ENCODE data around the gene ATXN7L3.

GRCh38 chr17:44178133-44178532, 21.6 kb downstream of the ATXN7L3 start:
- TF ChIP-seq PKNOX1 (IDR thresholded peaks at IDR 0.05), result no peak
- no peak for TF ChIP-seq SP1 (IDR thresholded peaks at IDR 0.05)
- TF ChIP-seq ARNT (IDR thresholded peaks at IDR 0.05), result no peak
- no peak for TF ChIP-seq FOXM1 (IDR thresholded peaks at IDR 0.05; ENCODE audit: borderline replicate concordance)
- no peak for TF ChIP-seq BHLHE40 (IDR thresholded peaks at IDR 0.05; ENCODE audit: borderline replicate concordance)
- no peak for TF ChIP-seq FOXK2 (IDR thresholded peaks at IDR 0.05)
- TF ChIP-seq ZNF384 (IDR thresholded peaks at IDR 0.05), result no peak
- TF ChIP-seq ELF4 (IDR thresholded peaks at IDR 0.05), result no peak
- no peak for TF ChIP-seq NFRKB (IDR thresholded peaks at IDR 0.05)

Measured in HEK293T (cell line).